ENCODE results near the gene SPDYE18. TPM values are rescaled to one million over a fixed set of nuclear protein-coding genes. Genes with fewer than 3 reads are reported as not detected.
"Not testable (repeated sequence)": the region's sequence is repeated elsewhere in the genome, so short reads cannot be mapped to it uniquely, and the experiment has no call there.

The SPDYE18 gene
- polyA plus RNA-seq, 5 donors = 0.72 to 2.3 (median 1.1) TPM

GRCh38 chr7:77006127-77007110 lies 55.9 kb downstream of the SPDYE18 start:
- not testable (repeated sequence) for DNase-seq

GRCh38 chr7:77005461-77006057 lies 56.8 kb downstream of the SPDYE18 start:
- not testable (repeated sequence) for DNase-seq

DNA sequence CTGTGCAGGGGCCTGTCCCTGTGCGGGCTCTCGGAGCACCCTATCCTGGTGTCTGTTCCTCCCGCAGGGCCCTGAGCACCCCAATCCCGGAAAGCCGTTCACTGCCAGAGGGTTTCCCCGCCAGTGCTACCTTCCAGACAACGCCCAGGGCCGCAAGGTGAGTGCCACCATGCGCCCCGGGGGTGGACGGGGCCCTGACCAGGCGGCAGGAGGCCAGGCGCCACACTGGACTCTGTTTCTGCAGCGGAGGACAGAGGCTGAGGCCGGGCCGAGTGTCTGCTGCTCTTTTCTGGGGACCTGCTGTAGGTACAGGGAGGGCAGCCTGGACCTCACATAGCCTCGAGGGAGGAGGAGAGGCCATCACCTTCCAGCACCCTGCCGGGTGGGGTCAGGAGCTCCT lies 58.2 kb downstream of the SPDYE18 start:
- not testable (repeated sequence) for DNase-seq

GRCh38 chr7:77003241-77003640 lies 59.1 kb downstream of the SPDYE18 start:
- not testable (repeated sequence) for DNase-seq

DNA sequence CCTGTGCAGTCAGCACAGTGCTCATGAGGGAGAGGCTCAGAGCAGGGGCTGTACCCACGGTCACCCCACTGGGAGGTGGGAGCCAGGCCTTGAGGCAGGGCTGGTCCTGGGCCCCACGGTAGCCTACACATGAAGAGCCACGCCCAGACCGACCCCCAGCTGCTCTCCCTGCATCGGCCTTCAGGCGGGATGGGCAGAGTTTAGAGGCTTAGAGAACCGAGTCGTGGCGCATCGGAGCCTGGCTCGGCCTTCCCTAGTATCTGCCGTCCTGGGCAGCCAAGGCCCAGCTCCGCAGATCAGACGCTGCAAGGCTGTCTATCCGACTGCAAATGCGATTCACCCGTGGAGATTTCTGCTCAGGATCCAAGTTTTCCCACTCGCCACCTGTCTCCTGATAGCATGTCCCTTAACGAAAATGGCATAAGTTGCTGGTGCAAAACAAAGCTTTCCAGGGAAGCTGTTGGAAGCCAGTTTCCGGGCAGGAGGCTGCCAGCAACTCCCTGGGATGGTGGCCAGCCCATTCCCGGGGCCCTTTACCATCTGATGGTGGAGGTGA lies 59.6 kb downstream of the SPDYE18 start:
- not testable (repeated sequence) for DNase-seq

GRCh38 chr7:77002104-77002503 lies 60.3 kb downstream of the SPDYE18 start:
- DNase-seq = not testable (repeated sequence)

Other genes with a start within 250 kb of the SPDYE18 start
- gene SPDYE17, start 30.2 kb downstream of the SPDYE18 start, polyA plus RNA-seq (ENCODE audit: insufficient read depth in 1 of 5, insufficient read length in 5 of 5, low replicate concordance in 1 of 5) = not detected
- 10 to 100 TPM; 14.9 to 28.9 (median 28.6) TPM for gene CCDC146, start 60.1 kb upstream of the SPDYE18 start, polyA plus RNA-seq (ENCODE audit: insufficient read depth in 1 of 5, insufficient read length in 5 of 5, low replicate concordance in 1 of 5)
- 1 to 10 TPM; 5.5 to 9.2 (median 8.3) TPM for gene FGL2, start 137.3 kb upstream of the SPDYE18 start, polyA plus RNA-seq (ENCODE audit: insufficient read depth in 1 of 5, insufficient read length in 5 of 5, low replicate concordance in 1 of 5)